K562 (cell line): ENCODE data around the gene AGAP1. TPM values are rescaled to one million over a fixed set of nuclear protein-coding genes. Genes with fewer than 3 reads are reported as not detected.

Experiments
- ATAC-seq: fragments of 200-7000 bp; cut with Tn5 transposase; 3 replicates; pipeline ENCODE4 v1.9.1; 2020; ENCODE audit warnings: moderate library complexity
- BruUV-seq: library from RNA; stranded (reverse); fragments of 400-500 nt; replicated peaks from 2 replicates; lab custom pipeline; 2021; lab: Mats Ljungman, UMichigan
- CTCF ChIA-PET: fragments of 300-600 bp; formaldehyde crosslinking; extraction: SDS; loops from one replicate; lab custom pipeline; 2021; ENCODE audit warnings: low intra/inter-chr PET ratio; lab: Yijun Ruan, JAX
- POLR2A ChIA-PET: fragments of 300-600, 350-650 bp; sonication (Branson Sonifier 250); formaldehyde crosslinking; extraction: SDS; loops from one replicate; lab custom pipeline; 2021; ENCODE audit warnings: antibody characterized with exemption, inconsistent platforms; lab: Yijun Ruan, JAX
- DNase-seq, 4 experiments: peaks; one replicate each; pipeline versions ENCODE4 v3.0.0 to v3.0.0-alpha.2; 2011 to 2018; ENCODE audit warnings: low spot score in 3 of 4, mixed read lengths in 3 of 4; ENCODE audit errors: extremely low read depth in 1 of 4
- FAIRE-seq: peaks from 2 replicates; lab custom pipeline; 2011; peaks lifted over from hg19 to GRCh38; lab: Jason Lieb, UNC
- H2AFZ ChIP-seq: 2 replicates; pipeline ENCODE4 v1.6.0; 2011; ENCODE audit warnings: low read depth, low read length, control low read depth, inconsistent platforms
- H3K27ac ChIP-seq: fragments of 200-600 bp; 3 replicates; pipeline ENCODE4 v1.8.0; 2011; ENCODE audit warnings: low read depth, mild to moderate bottlenecking, control low read depth, inconsistent platforms, low read length, moderate library complexity, mixed read lengths; ENCODE audit errors: extremely low read depth
- H3K27me3 ChIP-seq, 2 experiments: fragments of 300-600 bp in 1 of 2; 2 replicates in 1 of 2; 3 replicates in 1 of 2; pipeline versions ENCODE4 v1.6.0 to v1.8.0; 2011; ENCODE audit warnings: inconsistent platforms in 2 of 2, low read length in 2 of 2, mild to moderate bottlenecking in 1 of 2, mixed read lengths in 1 of 2, moderate library complexity in 1 of 2; ENCODE audit not compliant: control insufficient read depth in 2 of 2, insufficient read depth in 2 of 2
- H3K36me3 ChIP-seq: fragments of 300-600 bp; 3 replicates; pipeline ENCODE4 v1.8.0; 2011; ENCODE audit warnings: mild to moderate bottlenecking, low read length, inconsistent platforms; ENCODE audit not compliant: control insufficient read depth, insufficient read depth
- H3K4me1 ChIP-seq, 2 experiments: fragments of 200-600 bp in 1 of 2; replicated peaks in 1 of 2; 2 replicates in 1 of 2; 3 replicates in 1 of 2; pipeline versions ENCODE4 v1.5.1 to v1.8.0; 2011; ENCODE audit warnings: inconsistent platforms in 2 of 2, low read length in 2 of 2, mild to moderate bottlenecking in 1 of 2, mixed read lengths in 1 of 2, moderate library complexity in 1 of 2; ENCODE audit not compliant: control insufficient read depth in 2 of 2, insufficient read depth in 2 of 2
- H3K4me2 ChIP-seq: 2 replicates; pipeline ENCODE4 v1.6.1; 2011; ENCODE audit warnings: low read length, control low read depth, inconsistent platforms, mixed read lengths; ENCODE audit not compliant: insufficient read depth
- H3K4me3 ChIP-seq: fragments of 200-600 bp; sonication (generic), shearing (Covaris generic); 2 replicates; pipeline ENCODE4 v1.5.1; 2016; ENCODE audit warnings: control low read depth, inconsistent platforms
- H3K79me2 ChIP-seq: fragments of 200-600 bp; 3 replicates; pipeline ENCODE4 v1.8.0; 2011; ENCODE audit warnings: low read length, inconsistent platforms; ENCODE audit not compliant: control insufficient read depth, insufficient read depth
- H3K9ac ChIP-seq, 2 experiments: 2 replicates each; pipeline versions ENCODE4 v1.6.0 to v1.6.1; 2011; ENCODE audit warnings: low read depth in 2 of 2, low read length in 2 of 2, control low read depth in 1 of 2, inconsistent platforms in 1 of 2, mild to moderate bottlenecking in 1 of 2, mixed read lengths in 1 of 2; ENCODE audit not compliant: insufficient read depth in 1 of 2
- H3K9me1 ChIP-seq: one replicate; pipeline ENCODE4 v1.6.0; 2011; ENCODE audit warnings: inconsistent platforms, mild to moderate bottlenecking, low read length, moderate library complexity; ENCODE audit not compliant: control insufficient read depth, insufficient read depth
- H3K9me3 ChIP-seq: replicated peaks from 2 replicates; pipeline ENCODE4 v1.5.1; 2011; ENCODE audit warnings: low read depth, low read length, inconsistent platforms; ENCODE audit not compliant: control insufficient read depth, insufficient read depth
- H4K20me1 ChIP-seq: replicated peaks from 2 replicates; pipeline ENCODE4 v1.6.1; 2011; ENCODE audit warnings: low read length, inconsistent platforms, mixed read lengths; ENCODE audit not compliant: control insufficient read depth, insufficient read depth
- CREM ChIP-seq: IDR thresholded peaks from 2 replicates; pipeline ENCODE4 v1.6.1; 2014; ENCODE audit warnings: antibody characterized with exemption, low read depth
- ETV6 ChIP-seq, 3 experiments: fragments of 150-350 bp in 1 of 3; sonication (generic) in 1 of 3; formaldehyde crosslinking in 1 of 3; IDR thresholded peaks; 2 replicates each; pipeline versions ENCODE4 v1.6.1 to v1.8.0; 2014 to 2022; ENCODE audit warnings: borderline replicate concordance in 2 of 3, low read depth in 2 of 3, antibody characterized with exemption in 1 of 3, low read length in 1 of 3, mild to moderate bottlenecking in 1 of 3, missing genetic modification reagents in 1 of 3
- NFIC ChIP-seq: fragments of 450-650 bp; IDR thresholded peaks from 2 replicates; pipeline ENCODE4 v1.6.1; 2017; ENCODE audit warnings: mild to moderate bottlenecking, inconsistent platforms
- OTX1 ChIP-seq: fragments of 450-650 bp; formaldehyde crosslinking; IDR thresholded peaks from 2 replicates; pipeline ENCODE4 v1.4.0; 2022; ENCODE audit warnings: mild to moderate bottlenecking
- POLR2AphosphoS2 ChIP-seq: IDR thresholded peaks from 2 replicates; pipeline ENCODE4 v1.6.1; 2012; ENCODE audit warnings: low read length, improper control_type of control experiment
- SOX6 ChIP-seq: fragments of 450-650 bp; IDR thresholded peaks from 2 replicates; pipeline ENCODE4 v1.6.1; 2014; ENCODE audit warnings: mild to moderate bottlenecking
- WGBS: fragments of 100-300 bp; shearing (Covaris generic); methylation state at CpG from one replicate; pipeline ENCODE4 v1.1.6; 2016; ENCODE audit warnings: low coverage, mixed read lengths; ENCODE audit not compliant: insufficient coverage; ENCODE audit errors: missing lambda C conversion rate; 5-methylcytosine and 5-hydroxymethylcytosine counted together
- in situ Hi-C: fragments of 300-500 bp; cut with MboI; formaldehyde crosslinking; loops from 4 replicates; pipeline ENCODE4 v1.15.0; 2018; ENCODE audit warnings: inconsistent platforms, mixed read lengths
- intact Hi-C: fragments of 100-400 bp; cut with micrococcal nuclease; formaldehyde crosslinking; loops from 2 replicates; pipeline ENCODE4 v1.14.2; 2022
- polyA plus RNA-seq, 8 experiments: library from polyadenylated mRNA; depleted of rRNA in 4 of 8; stranded (reverse) in 5 of 8; unstranded in 3 of 8; fragments of >200 nt; fragmentation: Nextera tagmentation in 2 of 8; fragmentation: Illumina TruSeq in 1 of 8; extraction: Ambion mirVana in 2 of 8; extraction: Trizol in 1 of 8; gene quantifications; 2 replicates each; pipeline versions ENCODE4 v1.2.1 to v1.2.3, GENCODE V29; 2011 to 2014; ENCODE audit warnings: inconsistent platforms in 1 of 8, missing spikeins in 1 of 8
- total RNA-seq, 7 experiments: library from RNA; depleted of rRNA in 6 of 7; stranded (reverse); fragments of >200 nt in 6 of 7; fragmentation: Illumina TruSeq in 2 of 7; extraction: Trizol in 2 of 7; gene quantifications; 2 replicates each; pipeline versions ENCODE4 v1.2.1 to v1.2.3, GENCODE V29; 2011 to 2021; ENCODE audit warnings: low replicate concordance in 1 of 7

AGAP1 gene
- total and polyA plus RNA-seq, 9 of the 15 experiments (the other 6 are each of a cell fraction or from before 2014, with no cell fraction given): 1.3 to 24.0 (median 10.6) TPM

- TF ChIP-seq POLR2AphosphoS2 (no peak), ETV6 (IDR thresholded peaks at IDR 0.05; ENCODE audit: borderline replicate concordance in 1 of 2, low read depth in 2 of 2, low read length in 1 of 2) (no peak), ETV6 (CRISPR knock-in tag; IDR thresholded peaks at IDR 0.05; ENCODE audit: borderline replicate concordance) (no peak), CREM (peak; percentile 46)
Measured at GRCh38 chr2:235520787-235521186, 26.9 kb downstream of the AGAP1 start (continued).

DNA sequence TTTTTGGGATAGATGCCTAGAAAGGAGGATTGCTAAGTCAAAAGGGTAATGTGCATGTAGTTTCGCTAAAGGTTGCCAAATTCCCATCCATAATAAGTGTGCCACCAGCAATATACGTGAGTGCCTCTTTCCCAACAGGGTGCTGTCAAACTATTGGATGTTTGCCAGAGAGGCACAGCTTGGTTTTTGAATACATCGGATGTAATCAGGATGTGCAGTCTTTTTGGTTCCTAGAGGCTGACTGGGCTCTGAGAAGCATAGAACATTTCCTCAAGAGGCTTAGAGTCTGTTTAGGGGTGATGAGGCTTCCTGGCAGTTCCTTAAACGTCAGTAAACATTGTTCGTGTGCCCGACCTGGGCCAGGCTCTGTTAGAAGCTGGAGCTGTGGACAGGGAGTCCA is 28.0 kb downstream of the AGAP1 start:
- POLR2A ChIA-PET: interaction anchor here (0.6 to 1.0 kb wide), 3 partner anchors 13 to 47 kb away, joined by 3 read pairs; no protein-coding TSS in a partner anchor
- no peak for FAIRE-seq

More for the DNA sequence above, 28.0 kb downstream of the AGAP1 start:
- no TSS peak for BruUV-seq
- H3K4me1 ChIP-seq: peaks cover 0 to 19% of the 10 kb centered on the region in 2 experiments; a peak in 3 of 5 replicates
- no peaks in the 10 kb centered on the region for H3K9me3 ChIP-seq
- peak; percentile 60 for TF ChIP-seq NFIC
- no peak for TF ChIP-seq SOX6
- TF ChIP-seq OTX1: no peak
- TF ChIP-seq, all 486 proteins: peak for 1
- H3K27me3 ChIP-seq: no peaks in the 10 kb centered on the region
- DNase-seq (no peak), ATAC-seq (no peak)
- no peaks in the 10 kb centered on the region for H3K36me3 ChIP-seq
- no peak overlapping the region for H3K27ac ChIP-seq
- intact Hi-C loops (no loop called here), in situ Hi-C loops (no loop called here)
- H3K79me2 ChIP-seq: peaks cover 89% of the 10 kb centered on the region
- H3K9ac ChIP-seq: no peak overlapping the region
- H2AFZ ChIP-seq: no peak overlapping the region
- H3K4me2 ChIP-seq: no peak overlapping the region
- 60% methylated on average over 6 of the region's 6 CpGs for WGBS
- H3K4me3 ChIP-seq: no peak overlapping the region
- peaks cover 9% of the 10 kb centered on the region for H3K9me1 ChIP-seq
- peaks cover 15% of the 10 kb centered on the region; the same call in 1 of the 2 replicates for H4K20me1 ChIP-seq
- CTCF ChIA-PET: no interaction called here
